Kidney epithelial cell (primary cell): ENCODE measurements around the gene ASXL1. TPM values are rescaled to one million over a fixed set of nuclear protein-coding genes. Genes with fewer than 3 reads are reported as not detected.
"Not testable (repeated sequence)": the region's sequence is repeated elsewhere in the genome, so short reads cannot be mapped to it uniquely, and the experiment has no call there.

Source experiments
- DNase-seq: peaks from one replicate; pipeline ENCODE4 v3.0.0-alpha.2; 2010; ENCODE audit warnings: low read depth
- H3K27me3 ChIP-seq: 2 replicates; pipeline ENCODE4 v1.6.0; 2011; ENCODE audit warnings: low read length; ENCODE audit not compliant: control insufficient read depth, insufficient read depth
- H3K36me3 ChIP-seq: 2 replicates; pipeline ENCODE4 v1.5.1; 2011; ENCODE audit warnings: low read length; ENCODE audit not compliant: control insufficient read depth, insufficient read depth
- H3K4me3 ChIP-seq: 2 replicates; pipeline ENCODE4 v1.5.1; 2011; ENCODE audit warnings: low read depth, mild to moderate bottlenecking, control low read depth, low read length
- total RNA-seq: library from RNA; depleted of rRNA; stranded (reverse); fragments of >200 nt; gene quantifications from 2 replicates; pipeline ENCODE4 v1.2.3, GENCODE V29; 2015
- TF ChIP-seq, protein P1 (sequence below): IDR thresholded peaks from 2 replicates; pipeline ENCODE4 v1.5.1; 2011; ENCODE audit warnings: mild to moderate bottlenecking, moderate library complexity, low read length, control low read depth, inconsistent platforms; ENCODE audit not compliant: insufficient read depth, poor library complexity, severe bottlenecking

ASXL1 gene
- total RNA-seq, 1 donor from 2014 or later, result 31.6 TPM

DNA sequence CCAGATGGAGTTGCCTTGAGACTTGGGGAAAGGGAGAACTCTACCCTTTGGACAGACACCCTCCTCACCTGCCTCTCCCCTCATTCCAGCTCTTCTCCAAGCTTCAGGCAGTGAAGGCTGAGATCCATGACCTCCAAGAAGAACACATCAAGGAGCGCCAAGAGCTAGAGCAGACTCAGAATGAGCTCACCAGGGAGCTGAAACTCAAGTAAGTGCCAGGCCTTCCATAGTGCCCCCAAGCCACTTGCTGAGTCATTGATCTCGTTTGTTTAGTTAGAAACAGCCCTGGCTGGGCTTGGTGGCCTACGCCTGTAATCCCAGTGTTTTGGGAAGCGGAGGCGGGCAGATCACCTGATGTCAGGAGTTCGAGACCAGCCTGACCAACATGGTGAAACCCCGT is 41.5 kb upstream of the ASXL1 start:
- H3K27me3 ChIP-seq, result no peaks in the 10 kb centered on the region
- TF ChIP-seq, protein P1, sequence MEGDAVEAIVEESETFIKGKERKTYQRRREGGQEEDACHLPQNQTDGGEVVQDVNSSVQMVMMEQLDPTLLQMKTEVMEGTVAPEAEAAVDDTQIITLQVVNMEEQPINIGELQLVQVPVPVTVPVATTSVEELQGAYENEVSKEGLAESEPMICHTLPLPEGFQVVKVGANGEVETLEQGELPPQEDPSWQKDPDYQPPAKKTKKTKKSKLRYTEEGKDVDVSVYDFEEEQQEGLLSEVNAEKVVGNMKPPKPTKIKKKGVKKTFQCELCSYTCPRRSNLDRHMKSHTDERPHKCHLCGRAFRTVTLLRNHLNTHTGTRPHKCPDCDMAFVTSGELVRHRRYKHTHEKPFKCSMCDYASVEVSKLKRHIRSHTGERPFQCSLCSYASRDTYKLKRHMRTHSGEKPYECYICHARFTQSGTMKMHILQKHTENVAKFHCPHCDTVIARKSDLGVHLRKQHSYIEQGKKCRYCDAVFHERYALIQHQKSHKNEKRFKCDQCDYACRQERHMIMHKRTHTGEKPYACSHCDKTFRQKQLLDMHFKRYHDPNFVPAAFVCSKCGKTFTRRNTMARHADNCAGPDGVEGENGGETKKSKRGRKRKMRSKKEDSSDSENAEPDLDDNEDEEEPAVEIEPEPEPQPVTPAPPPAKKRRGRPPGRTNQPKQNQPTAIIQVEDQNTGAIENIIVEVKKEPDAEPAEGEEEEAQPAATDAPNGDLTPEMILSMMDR, result no peak
- no peaks in the 10 kb centered on the region for H3K36me3 ChIP-seq
- no peak for DNase-seq
- H3K4me3 ChIP-seq, result no peak overlapping the region

DNA sequence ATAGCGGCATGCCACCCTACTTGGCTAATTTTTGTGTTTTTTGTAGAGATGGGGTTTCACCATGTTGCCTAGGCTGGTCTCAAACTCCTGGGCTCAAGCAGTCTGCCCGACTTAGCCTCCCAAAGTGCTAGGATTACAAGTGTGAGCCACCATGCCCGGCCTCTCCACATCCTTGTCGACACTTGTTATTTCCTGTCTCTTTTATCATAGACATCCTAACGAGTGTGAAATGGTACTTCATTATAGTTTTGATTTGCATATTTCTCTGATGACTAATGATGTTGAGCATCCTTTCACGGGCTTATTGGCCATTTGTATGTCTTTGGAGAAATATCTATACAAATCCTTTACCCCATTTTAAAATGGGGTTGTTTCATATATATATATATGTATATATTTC is 39.0 kb upstream of the ASXL1 start:
- TF ChIP-seq, protein P1, result no peak
- Histone ChIP-seq H3K36me3 (no peaks in the 10 kb centered on the region), H3K4me3 (no peak overlapping the region), H3K27me3 (no peaks in the 10 kb centered on the region)
- no peak for DNase-seq

DNA sequence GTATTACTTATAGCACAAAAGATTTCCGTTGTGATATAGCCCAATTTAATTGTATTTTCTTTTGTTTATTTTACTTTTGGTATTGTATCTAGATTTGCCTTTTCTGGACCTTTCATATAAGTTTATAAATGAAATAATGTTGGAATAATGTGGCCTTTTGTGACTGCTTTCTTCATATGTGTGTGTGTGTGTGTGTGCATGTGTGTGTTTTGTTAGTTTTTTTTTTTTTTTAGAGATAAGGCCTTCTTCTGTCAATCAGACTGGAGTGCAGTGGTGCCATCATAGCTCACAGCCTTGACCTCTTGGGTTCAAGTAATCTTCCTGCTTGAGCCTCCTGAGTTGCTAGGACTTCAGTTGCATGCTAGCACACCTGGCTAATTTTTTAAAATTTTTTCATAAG is 37.8 kb upstream of the ASXL1 start:
- no peaks in the 10 kb centered on the region for H3K27me3 ChIP-seq
- no peak overlapping the region for H3K4me3 ChIP-seq
- no peaks in the 10 kb centered on the region for H3K36me3 ChIP-seq
- TF ChIP-seq, protein P1, result no peak
- DNase-seq, result no peak

DNA sequence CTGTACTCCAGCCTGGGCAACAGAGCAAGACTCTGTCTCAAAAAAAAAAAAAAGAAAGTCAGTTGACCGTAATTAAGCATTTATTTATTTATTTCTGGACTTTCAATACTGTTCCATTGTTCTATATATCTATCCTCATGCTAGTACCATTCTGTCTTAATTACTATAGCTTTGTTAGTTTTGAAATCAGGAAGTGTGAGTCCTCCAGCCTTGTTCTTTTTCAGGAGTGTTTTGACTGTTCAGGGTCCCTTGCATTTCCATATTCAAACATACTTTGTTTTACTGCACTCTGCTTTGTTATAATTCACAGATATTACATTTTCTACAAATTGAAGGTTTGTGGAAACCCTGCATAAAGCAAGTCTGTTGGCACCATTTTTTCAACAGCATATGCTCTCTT is 36.7 kb upstream of the ASXL1 start:
- Histone ChIP-seq H3K4me3 (no peak overlapping the region), H3K36me3 (no peaks in the 10 kb centered on the region), H3K27me3 (no peaks in the 10 kb centered on the region)
- TF ChIP-seq, protein P1, result no peak
- no peak for DNase-seq

DNA sequence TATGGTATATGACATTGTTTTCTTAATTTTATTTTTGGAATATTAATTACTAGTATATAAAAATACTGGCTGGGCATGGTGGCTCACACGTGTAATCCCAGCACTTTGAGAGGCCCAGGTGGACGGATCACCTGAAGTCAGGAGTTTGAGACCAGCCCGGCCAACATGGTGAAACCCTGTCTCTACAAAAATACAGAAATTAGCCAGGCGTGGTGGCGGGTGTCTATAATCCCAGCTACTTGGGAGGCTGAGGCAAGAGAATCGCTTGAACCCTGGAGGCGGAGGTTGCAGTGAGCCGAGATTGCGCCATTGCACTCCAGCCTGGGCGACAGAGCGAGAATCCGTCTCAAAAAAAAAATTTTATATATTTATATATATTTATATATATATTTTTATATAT is 35.9 kb upstream of the ASXL1 start:
- DNase-seq, H3K36me3 ChIP-seq, H3K27me3 ChIP-seq, H3K4me3 ChIP-seq: not testable (repeated sequence)

DNA sequence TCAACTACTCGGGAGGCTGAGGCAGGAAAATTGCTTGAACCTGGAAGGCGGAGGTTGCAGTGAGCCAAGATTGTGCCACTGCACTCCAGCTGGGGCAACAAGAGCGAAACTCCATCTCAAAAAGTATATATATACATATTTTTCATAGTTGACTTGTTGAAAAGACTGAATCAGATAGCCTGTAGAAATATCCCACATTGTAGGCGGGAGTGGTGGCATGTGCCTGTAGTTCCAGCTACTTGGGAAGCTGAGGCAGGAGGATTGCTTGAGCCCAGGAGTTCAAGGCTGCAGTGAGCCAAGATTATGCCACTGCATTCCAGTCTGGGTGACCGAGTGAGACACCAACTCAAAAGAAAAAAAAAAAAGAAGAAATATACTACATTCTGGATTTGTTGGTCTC is 34.4 kb upstream of the ASXL1 start:
- not testable (repeated sequence) for H3K36me3 ChIP-seq, DNase-seq, H3K27me3 ChIP-seq, H3K4me3 ChIP-seq

DNA sequence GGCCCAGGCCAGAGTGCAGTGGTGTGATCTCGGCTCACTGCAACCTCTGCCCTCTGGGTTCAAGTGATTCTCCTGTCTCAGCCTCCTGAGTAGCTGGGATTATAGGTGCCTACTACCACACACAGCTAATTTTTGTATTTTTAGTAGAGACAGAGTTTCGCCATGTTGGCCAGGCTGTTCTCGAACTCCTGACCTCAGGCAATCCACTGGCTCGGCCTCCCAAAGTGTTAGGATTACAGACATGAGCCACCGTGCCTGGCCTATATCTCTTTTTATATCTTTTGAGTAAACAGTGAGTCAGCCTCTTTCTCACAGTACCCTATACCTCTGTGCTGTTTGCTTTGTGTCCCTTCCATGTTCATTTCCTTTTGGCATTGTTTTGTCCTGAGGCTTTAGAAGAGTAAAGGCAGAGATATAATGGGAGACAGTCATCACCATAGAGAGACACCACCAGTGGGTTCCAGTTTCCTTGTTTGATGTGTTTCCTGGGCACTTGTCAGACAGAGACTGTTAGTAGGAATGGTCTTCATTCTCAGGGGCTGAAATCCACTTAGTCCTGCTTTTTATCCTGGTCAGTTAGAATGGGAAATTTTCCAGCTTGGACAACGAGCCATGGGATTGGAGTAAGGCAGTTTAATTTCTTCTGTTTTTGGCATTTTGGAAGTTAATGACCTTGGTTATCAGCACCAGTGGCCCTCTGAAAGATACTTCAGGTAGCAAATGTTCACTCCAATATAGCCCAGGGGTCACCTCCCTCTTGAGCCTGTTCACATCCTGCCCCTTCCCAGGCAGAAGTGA is 32.2 kb upstream of the ASXL1 start:
- TF ChIP-seq, protein P1, result no peak
- Histone ChIP-seq H3K27me3 (no peaks in the 10 kb centered on the region), H3K36me3 (peaks cover 1% of the 10 kb centered on the region), H3K4me3 (no peak overlapping the region)
- DNase-seq, result no peak
